IPS-20b (cell line): ENCODE results near the gene RNF26.
A peak's percentile ranks its signal among the peaks of the same experiment; 100 is the strongest.

Experiments
- H3K27ac ChIP-seq: one replicate; pipeline ENCODE4 v1.5.1; 2013; ENCODE audit warnings: low read length
- H3K27me3 ChIP-seq: 2 replicates; pipeline ENCODE4 v1.6.1; 2013; ENCODE audit warnings: mild to moderate bottlenecking, low read length, inconsistent platforms; ENCODE audit not compliant: insufficient read depth
- H3K36me3 ChIP-seq: 2 replicates; pipeline ENCODE4 v1.6.1; 2013; ENCODE audit warnings: low read depth, mild to moderate bottlenecking, inconsistent platforms, low read length, moderate library complexity; ENCODE audit not compliant: insufficient read depth
- H3K4me1 ChIP-seq: 2 replicates; pipeline ENCODE4 v1.6.1; 2013; ENCODE audit warnings: mild to moderate bottlenecking, control low read depth, inconsistent platforms, low read length, moderate library complexity; ENCODE audit not compliant: insufficient read depth
- H3K4me3 ChIP-seq: 2 replicates; pipeline ENCODE4 v1.5.1; 2013; ENCODE audit warnings: mild to moderate bottlenecking, low read length, inconsistent platforms
- H3K9ac ChIP-seq: 2 replicates; pipeline ENCODE4 v1.6.1; 2013; ENCODE audit warnings: low read depth, mild to moderate bottlenecking, inconsistent platforms, low read length, moderate library complexity
- H3K9me3 ChIP-seq: 2 replicates; pipeline ENCODE4 v1.6.1; 2013; ENCODE audit warnings: mild to moderate bottlenecking, low read depth, low read length, inconsistent platforms; ENCODE audit not compliant: insufficient read depth

RNF26 gene

GRCh38 chr11:119334174-119334930 lies at the start of gene RNF26:
RNF26 (plus strand) TSS chr11:119334527; CDS start chr11:119335123, 596 bp downstream.
- Histone ChIP-seq H3K4me3 (peak within 1 kb of the TSS; percentile 98), H3K27me3 (peaks cover 10% of the 10 kb centered on the region), H3K9ac (peak within 1 kb of the TSS; percentile 95), H3K36me3 (peaks cover 14% of the 10 kb centered on the region), H3K4me1 (peaks cover 17% of the 10 kb centered on the region; the same call in 1 of the 2 replicates), H3K27ac (peak within 1 kb of the TSS; percentile 81), H3K9me3 (no peaks in the 10 kb centered on the region)

DNA sequence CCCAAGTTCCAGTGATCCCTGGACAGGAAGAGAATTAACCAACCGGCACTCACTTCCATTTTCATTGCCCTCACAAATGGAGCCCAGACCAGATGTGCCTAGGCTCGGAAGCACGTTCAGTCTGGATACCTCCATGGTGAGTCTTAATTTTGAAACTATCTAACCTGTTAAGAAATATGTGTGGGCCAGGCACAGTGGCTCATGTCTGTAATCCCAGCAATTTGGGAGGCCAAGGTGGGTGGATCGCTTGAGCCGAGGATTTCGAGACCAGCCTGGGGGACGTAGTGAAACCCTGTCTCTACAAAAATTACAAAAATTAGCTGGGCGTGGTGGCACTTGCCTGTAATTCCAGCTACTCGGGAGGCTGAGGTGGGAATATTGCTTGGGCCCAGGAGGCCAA lies 48.9 kb upstream of the RNF26 start:
- no peak overlapping the region for H3K4me3 ChIP-seq
- H3K9me3 ChIP-seq: no peaks in the 10 kb centered on the region
- H3K36me3 ChIP-seq: peaks cover 62% of the 10 kb centered on the region
- no peak overlapping the region for H3K27ac ChIP-seq
- H3K4me1 ChIP-seq: no peaks in the 10 kb centered on the region
- H3K27me3 ChIP-seq: no peaks in the 10 kb centered on the region
- H3K9ac ChIP-seq: no peak overlapping the region

GRCh38 chr11:119288219-119288618 lies 46.1 kb upstream of the RNF26 start:
- no peak overlapping the region for H3K9ac ChIP-seq
- H3K4me1 ChIP-seq: no peaks in the 10 kb centered on the region
- H3K9me3 ChIP-seq: peaks cover 5% of the 10 kb centered on the region; the same call in 1 of the 2 replicates
- H3K27ac ChIP-seq: no peak overlapping the region
- H3K4me3 ChIP-seq: no peak overlapping the region
- H3K36me3 ChIP-seq: peaks cover 63% of the 10 kb centered on the region
- no peaks in the 10 kb centered on the region for H3K27me3 ChIP-seq

- Histone ChIP-seq H3K9ac (no peak overlapping the region), H3K4me3 (no peak overlapping the region), H3K27ac (no peak overlapping the region), H3K36me3 (peaks cover 54% of the 10 kb centered on the region), H3K27me3 (no peaks in the 10 kb centered on the region), H3K9me3 (peaks cover 5% of the 10 kb centered on the region; the same call in 1 of the 2 replicates), H3K4me1 (no peaks in the 10 kb centered on the region)
These were observed 43.3 kb upstream of the RNF26 start for GRCh38 chr11:119290894-119291497.

DNA sequence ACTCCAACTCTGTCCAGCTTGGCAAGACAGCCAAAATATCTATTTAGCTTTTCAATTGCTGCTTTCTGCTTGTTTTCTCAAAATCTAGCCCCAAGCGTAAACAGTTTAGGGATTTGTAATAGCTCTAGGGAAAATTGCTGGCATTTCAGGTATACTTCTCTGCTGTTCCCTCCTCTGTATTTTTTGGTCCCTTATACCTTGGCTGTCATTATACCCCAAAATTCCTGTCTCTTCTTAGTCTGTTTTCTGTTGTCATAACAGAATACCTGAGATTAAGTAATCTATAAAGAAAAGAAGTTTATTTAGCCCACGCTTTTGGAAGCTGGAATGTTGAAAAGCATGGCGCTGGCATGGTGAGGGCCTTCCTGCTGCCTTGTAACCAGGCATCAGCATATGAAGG lies 40.9 kb upstream of the RNF26 start:
- no peaks in the 10 kb centered on the region for H3K27me3 ChIP-seq
- no peak overlapping the region for H3K4me3 ChIP-seq
- peaks cover 50% of the 10 kb centered on the region for H3K36me3 ChIP-seq
- no peak overlapping the region for H3K27ac ChIP-seq
- H3K9ac ChIP-seq: no peak overlapping the region
- peaks cover 5% of the 10 kb centered on the region; the same call in 1 of the 2 replicates for H3K9me3 ChIP-seq
- H3K4me1 ChIP-seq: no peaks in the 10 kb centered on the region

DNA sequence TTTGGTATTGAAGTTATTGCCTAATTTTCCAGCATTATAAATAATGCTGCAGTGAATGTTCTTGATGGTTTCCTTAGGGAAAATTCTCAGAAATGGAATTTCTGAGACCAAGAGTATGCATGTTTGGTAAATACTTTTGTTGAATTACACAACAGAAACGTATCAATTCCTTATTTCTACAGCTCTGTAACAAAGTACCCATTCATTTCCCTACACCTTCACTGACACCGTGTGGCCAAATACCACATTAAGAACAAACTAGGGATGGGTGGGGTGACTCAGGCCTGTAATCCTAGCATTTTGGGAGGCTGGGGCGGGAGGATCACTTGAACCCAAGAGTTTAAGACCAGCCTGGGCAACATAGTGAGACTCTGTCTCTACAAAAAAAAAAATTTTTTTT lies 39.1 kb upstream of the RNF26 start:
- Histone ChIP-seq H3K9me3 (peaks cover 5% of the 10 kb centered on the region; the same call in 1 of the 2 replicates), H3K4me3 (no peak overlapping the region), H3K27ac (no peak overlapping the region), H3K36me3 (peaks cover 51% of the 10 kb centered on the region), H3K4me1 (no peaks in the 10 kb centered on the region), H3K27me3 (no peaks in the 10 kb centered on the region), H3K9ac (no peak overlapping the region)

- Histone ChIP-seq H3K27me3 (no peaks in the 10 kb centered on the region), H3K27ac (no peak overlapping the region), H3K9ac (no peak overlapping the region), H3K4me3 (no peak overlapping the region), H3K4me1 (no peaks in the 10 kb centered on the region), H3K9me3 (no peaks in the 10 kb centered on the region), H3K36me3 (peaks cover 70% of the 10 kb centered on the region)
These were observed 36.4 kb upstream of the RNF26 start for GRCh38 chr11:119297938-119298337.

DNA sequence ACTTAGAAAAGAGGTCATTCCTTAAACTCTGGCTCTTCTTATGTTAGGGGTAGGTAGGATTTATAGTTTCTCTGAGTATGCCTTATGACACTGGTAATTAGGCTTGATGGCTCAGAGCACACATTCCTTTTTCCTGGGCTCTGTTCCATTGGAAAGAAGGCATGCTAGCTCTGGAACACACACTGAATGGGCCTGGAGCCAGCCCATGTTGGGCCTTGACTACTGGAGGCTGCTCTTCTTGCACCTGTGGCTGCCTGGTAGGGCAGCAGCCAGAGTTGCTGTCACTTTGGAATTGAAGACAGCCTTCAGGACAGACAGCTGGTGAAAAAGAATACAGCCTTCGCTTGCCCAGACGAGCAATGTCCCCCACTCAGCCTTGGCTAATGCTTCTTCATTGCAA lies 35.6 kb upstream of the RNF26 start:
- Histone ChIP-seq H3K36me3 (peaks cover 78% of the 10 kb centered on the region), H3K27ac (no peak overlapping the region), H3K4me3 (no peak overlapping the region), H3K27me3 (no peaks in the 10 kb centered on the region), H3K9me3 (no peaks in the 10 kb centered on the region), H3K4me1 (no peaks in the 10 kb centered on the region), H3K9ac (no peak overlapping the region)

DNA sequence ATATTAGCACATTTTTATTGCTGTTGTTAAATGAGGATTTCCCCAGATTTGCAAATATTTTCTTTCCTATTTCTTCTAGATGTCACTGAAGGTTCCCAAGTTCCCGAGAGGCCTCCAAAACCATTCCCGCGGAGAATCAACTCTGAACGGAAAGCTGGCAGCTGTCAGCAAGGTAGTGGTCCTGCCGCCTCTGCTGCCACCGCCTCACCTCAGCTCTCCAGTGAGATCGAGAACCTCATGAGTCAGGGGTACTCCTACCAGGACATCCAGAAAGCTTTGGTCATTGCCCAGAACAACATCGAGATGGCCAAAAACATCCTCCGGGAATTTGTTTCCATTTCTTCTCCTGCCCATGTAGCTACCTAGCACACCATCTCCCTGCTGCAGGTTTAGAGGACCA lies 34.9 kb upstream of the RNF26 start:
- Histone ChIP-seq H3K4me1 (no peaks in the 10 kb centered on the region), H3K36me3 (peaks cover 85% of the 10 kb centered on the region)

GRCh38 chr11:119300198-119300964 lies 33.9 kb upstream of the RNF26 start:
- H3K36me3 ChIP-seq: peaks cover 95% of the 10 kb centered on the region
- no peak overlapping the region for H3K4me3 ChIP-seq
- no peaks in the 10 kb centered on the region for H3K27me3 ChIP-seq
- H3K27ac ChIP-seq: no peak overlapping the region
- H3K9me3 ChIP-seq: no peaks in the 10 kb centered on the region
- H3K9ac ChIP-seq: no peak overlapping the region
- H3K4me1 ChIP-seq: no peaks in the 10 kb centered on the region

More for the DNA sequence above, 34.9 kb upstream of the RNF26 start:
- H3K9ac ChIP-seq: no peak overlapping the region
- H3K9me3 ChIP-seq: no peaks in the 10 kb centered on the region
- H3K27me3 ChIP-seq: no peaks in the 10 kb centered on the region
- H3K27ac ChIP-seq: no peak overlapping the region
- no peak overlapping the region for H3K4me3 ChIP-seq

GRCh38 chr11:119303227-119303718 lies 31.1 kb upstream of the RNF26 start:
- Histone ChIP-seq H3K9ac (no peak overlapping the region), H3K4me1 (peaks cover 5% of the 10 kb centered on the region; the same call in 1 of the 2 replicates), H3K27ac (no peak overlapping the region), H3K27me3 (no peaks in the 10 kb centered on the region), H3K36me3 (peaks cover 88% of the 10 kb centered on the region), H3K9me3 (no peaks in the 10 kb centered on the region), H3K4me3 (no peak overlapping the region)
